OCI-LY1 (cell line): ENCODE results near the gene ZBTB7C.

Experiments
- H2AFZ ChIP-seq: fragments of 200-600 bp; sonication (generic), shearing (Covaris generic); 2 replicates; pipeline ENCODE4 v1.6.0; 2014; ENCODE audit warnings: antibody characterized with exemption, mild to moderate bottlenecking, low read length
- H3F3A ChIP-seq: fragments of 200-600 bp; sonication (generic), shearing (Covaris generic); 2 replicates; pipeline ENCODE4 v1.6.0; 2014; ENCODE audit warnings: mild to moderate bottlenecking, antibody characterized with exemption, low read length, moderate library complexity; ENCODE audit not compliant: insufficient read depth
- H3K27ac ChIP-seq: fragments of 200-600 bp; sonication (generic); 2 replicates; pipeline ENCODE4 v1.5.1; 2014; ENCODE audit warnings: low read length, mixed run types, mild to moderate bottlenecking, low read depth; ENCODE audit not compliant: poor library complexity, severe bottlenecking
- H3K27me3 ChIP-seq: fragments of 200-600 bp; sonication (generic); 2 replicates; pipeline ENCODE4 v1.6.0; 2014; ENCODE audit warnings: antibody characterized with exemption, mild to moderate bottlenecking, low read length, moderate library complexity; ENCODE audit not compliant: insufficient read depth
- H3K36me3 ChIP-seq: fragments of 200-600 bp; sonication (generic); 2 replicates; pipeline ENCODE4 v1.6.1; 2014; ENCODE audit warnings: mild to moderate bottlenecking, antibody characterized with exemption, low read length, moderate library complexity, mixed read lengths; ENCODE audit not compliant: insufficient read depth
- H3K4me1 ChIP-seq: fragments of 200-600 bp; sonication (generic); 2 replicates; pipeline ENCODE4 v1.5.1; 2014; ENCODE audit warnings: mild to moderate bottlenecking, low read length, moderate library complexity; ENCODE audit not compliant: insufficient read depth, severe bottlenecking
- H3K4me2 ChIP-seq: fragments of 200-600 bp; sonication (generic), shearing (Covaris generic); 2 replicates; pipeline ENCODE4 v1.6.1; 2014; ENCODE audit warnings: low read length
- H3K4me3 ChIP-seq: fragments of 200-600 bp; sonication (generic); 2 replicates; pipeline ENCODE4 v1.5.1; 2014; ENCODE audit warnings: low read length, low read depth, mild to moderate bottlenecking, mixed read lengths; ENCODE audit not compliant: poor library complexity, severe bottlenecking
- H3K79me2 ChIP-seq: fragments of 200-600 bp; shearing (Covaris generic); 2 replicates; pipeline ENCODE4 v1.6.1; 2016; ENCODE audit warnings: mixed run types, low read length, mixed read lengths; ENCODE audit not compliant: insufficient read depth
- H3K9ac ChIP-seq: fragments of 200-600 bp; sonication (generic), shearing (Covaris generic); 2 replicates; pipeline ENCODE4 v1.6.1; 2014; ENCODE audit warnings: mild to moderate bottlenecking, low read length, mixed read lengths
- H3K9me2 ChIP-seq: fragments of 200-600 bp; sonication (generic), shearing (Covaris generic); 2 replicates; pipeline ENCODE4 v1.6.1; 2014; ENCODE audit warnings: low read depth, mild to moderate bottlenecking, low read length, mixed read lengths
- H3K9me3 ChIP-seq: fragments of 200-600 bp; shearing (Covaris generic); 2 replicates; pipeline ENCODE4 v1.6.1; 2014; ENCODE audit warnings: low read length, mixed read lengths
- H4K20me1 ChIP-seq: fragments of 200-600 bp; sonication (generic), shearing (Covaris generic); 2 replicates; pipeline ENCODE4 v1.6.0; 2016; ENCODE audit warnings: mild to moderate bottlenecking, low read length; ENCODE audit not compliant: insufficient read depth
- EZH2 ChIP-seq: fragments of 200-600 bp; sonication (generic), shearing (Covaris generic); IDR thresholded peaks from 2 replicates; pipeline ENCODE4 v1.8.0; 2017; ENCODE audit warnings: borderline replicate concordance, mixed run types, mild to moderate bottlenecking, antibody characterized with exemption, low read length, moderate library complexity, mixed read lengths
- TF ChIP-seq, protein P1 (sequence below): fragments of 200-600 bp; sonication (generic), shearing (Covaris generic); IDR thresholded peaks from 2 replicates; pipeline ENCODE4 v1.5.1; 2017; ENCODE audit warnings: mild to moderate bottlenecking, antibody characterized with exemption, low read length, moderate library complexity, mixed read lengths

Gene ZBTB7C

DNA sequence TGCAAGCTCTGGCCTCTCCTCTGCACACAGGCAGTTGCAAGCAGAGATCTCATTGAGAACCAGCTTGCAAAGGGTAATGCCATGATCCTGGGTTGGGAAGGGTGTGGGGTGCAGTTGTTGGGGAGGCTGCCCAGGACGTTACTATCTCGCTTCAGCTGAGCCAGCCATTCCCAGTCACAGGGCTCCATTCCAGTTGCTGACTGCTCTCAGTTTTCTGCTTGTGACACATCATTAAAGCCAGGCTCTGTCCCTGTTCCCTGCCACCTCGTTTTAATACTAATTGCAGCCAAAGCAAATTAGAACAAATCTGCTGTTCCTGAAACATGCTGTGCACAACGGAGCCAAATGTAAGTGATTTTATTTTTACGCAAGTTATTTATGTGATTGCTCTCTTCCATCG is 416.2 kb downstream of the ZBTB7C start:
- no peak overlapping the region for H3K9ac ChIP-seq
- no peaks in the 10 kb centered on the region for H4K20me1 ChIP-seq
- peaks cover 13% of the 10 kb centered on the region for H3K9me3 ChIP-seq
- H3K4me3 ChIP-seq, result no peak overlapping the region
- H3K4me1 ChIP-seq, result no peaks in the 10 kb centered on the region
- no peaks in the 10 kb centered on the region; the same call in 1 of the 2 replicates for H3K36me3 ChIP-seq
- no peak overlapping the region for H3K27ac ChIP-seq
- no peaks in the 10 kb centered on the region for H3K79me2 ChIP-seq
- H2AFZ ChIP-seq, result no peak overlapping the region
- no peaks in the 10 kb centered on the region; the same call in 1 of the 2 replicates for H3K27me3 ChIP-seq
- no peaks in the 10 kb centered on the region for H3K9me2 ChIP-seq
- TF ChIP-seq EZH2, result no peak
- TF ChIP-seq, protein P1, sequence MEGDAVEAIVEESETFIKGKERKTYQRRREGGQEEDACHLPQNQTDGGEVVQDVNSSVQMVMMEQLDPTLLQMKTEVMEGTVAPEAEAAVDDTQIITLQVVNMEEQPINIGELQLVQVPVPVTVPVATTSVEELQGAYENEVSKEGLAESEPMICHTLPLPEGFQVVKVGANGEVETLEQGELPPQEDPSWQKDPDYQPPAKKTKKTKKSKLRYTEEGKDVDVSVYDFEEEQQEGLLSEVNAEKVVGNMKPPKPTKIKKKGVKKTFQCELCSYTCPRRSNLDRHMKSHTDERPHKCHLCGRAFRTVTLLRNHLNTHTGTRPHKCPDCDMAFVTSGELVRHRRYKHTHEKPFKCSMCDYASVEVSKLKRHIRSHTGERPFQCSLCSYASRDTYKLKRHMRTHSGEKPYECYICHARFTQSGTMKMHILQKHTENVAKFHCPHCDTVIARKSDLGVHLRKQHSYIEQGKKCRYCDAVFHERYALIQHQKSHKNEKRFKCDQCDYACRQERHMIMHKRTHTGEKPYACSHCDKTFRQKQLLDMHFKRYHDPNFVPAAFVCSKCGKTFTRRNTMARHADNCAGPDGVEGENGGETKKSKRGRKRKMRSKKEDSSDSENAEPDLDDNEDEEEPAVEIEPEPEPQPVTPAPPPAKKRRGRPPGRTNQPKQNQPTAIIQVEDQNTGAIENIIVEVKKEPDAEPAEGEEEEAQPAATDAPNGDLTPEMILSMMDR, result no peak
- no peaks in the 10 kb centered on the region for H3F3A ChIP-seq
- H3K4me2 ChIP-seq, result no peak overlapping the region

DNA sequence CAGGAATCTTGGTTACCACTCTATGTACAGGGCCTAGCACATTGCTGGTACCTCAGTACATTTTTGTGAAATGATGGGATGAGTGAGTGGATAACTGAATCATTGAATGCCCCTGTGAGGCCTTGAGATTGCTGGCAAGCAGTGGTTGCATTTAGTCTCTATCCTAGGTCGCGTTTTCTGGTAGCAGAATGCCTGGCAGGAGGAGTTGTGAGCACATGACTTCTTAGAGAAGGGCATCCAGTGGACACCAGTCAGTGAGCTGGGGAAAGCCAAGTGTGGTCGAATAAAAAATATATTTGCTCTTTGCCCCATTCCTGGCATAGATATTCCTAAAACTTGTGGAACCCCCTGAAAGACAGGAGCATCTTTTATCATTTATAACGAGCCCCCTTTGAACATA is 416.9 kb downstream of the ZBTB7C start:
- no peaks in the 10 kb centered on the region for H3K79me2 ChIP-seq
- no peak overlapping the region for H3K9ac ChIP-seq
- no peaks in the 10 kb centered on the region; the same call in 1 of the 2 replicates for H3K27me3 ChIP-seq
- H3K9me2 ChIP-seq, result no peaks in the 10 kb centered on the region
- no peaks in the 10 kb centered on the region for H3K4me1 ChIP-seq
- H3K27ac ChIP-seq, result no peak overlapping the region
- H3F3A ChIP-seq, result no peaks in the 10 kb centered on the region
- H3K9me3 ChIP-seq, result peaks cover 10% of the 10 kb centered on the region
- H3K4me2 ChIP-seq, result no peak overlapping the region
- TF ChIP-seq, protein P1, result no peak
- H2AFZ ChIP-seq, result no peak overlapping the region
- H3K36me3 ChIP-seq, result no peaks in the 10 kb centered on the region; the same call in 1 of the 2 replicates
- H3K4me3 ChIP-seq, result no peak overlapping the region
- H4K20me1 ChIP-seq, result no peaks in the 10 kb centered on the region

DNA sequence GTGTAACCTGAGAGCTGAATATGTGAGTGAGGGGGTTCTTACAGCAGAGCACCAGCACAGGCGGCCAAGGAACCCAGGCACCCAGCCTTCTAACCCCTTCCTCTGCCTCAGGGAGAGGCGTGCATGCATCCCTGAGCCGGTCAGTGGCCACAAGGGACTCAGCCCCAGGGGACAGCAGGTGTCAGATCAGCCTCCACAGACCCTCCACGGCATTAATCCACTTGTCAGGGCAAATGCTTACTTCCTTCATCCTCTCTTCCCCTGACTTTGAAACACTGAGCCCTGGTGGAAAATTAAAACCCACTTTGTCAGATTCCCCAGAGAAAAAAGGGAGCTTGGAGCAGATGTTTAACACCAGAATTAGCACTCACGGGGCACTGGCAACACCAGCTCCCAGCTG is 418.2 kb downstream of the ZBTB7C start:
- Histone ChIP-seq H4K20me1 (no peaks in the 10 kb centered on the region), H3K27ac (no peak overlapping the region), H2AFZ (no peak overlapping the region), H3K9me2 (no peaks in the 10 kb centered on the region), H3K4me3 (no peak overlapping the region), H3K79me2 (no peaks in the 10 kb centered on the region), H3K27me3 (no peaks in the 10 kb centered on the region), H3K9ac (no peak overlapping the region), H3F3A (no peaks in the 10 kb centered on the region), H3K36me3 (no peaks in the 10 kb centered on the region), H3K4me1 (no peaks in the 10 kb centered on the region), H3K9me3 (no peaks in the 10 kb centered on the region; the same call in 1 of the 2 replicates), H3K4me2 (no peak overlapping the region)
- TF ChIP-seq EZH2, result no peak
- TF ChIP-seq, protein P1, result no peak
